HG03108 (cell line): ENCODE data around the gene NLRC5.
A peak's percentile ranks its signal among the peaks of the same experiment; 100 is the strongest.

Experiments used
- ATAC-seq: cut with Tn5 transposase; IDR thresholded peaks from one replicate; pipeline ENCODE4 v1.9.1; 2021; ENCODE audit warnings: moderate library complexity; ENCODE audit not compliant: unreplicated experiment

NLRC5 gene

GRCh38 chr16:57020651-57021050, 31.3 kb downstream of the NLRC5 start:
- no peak for ATAC-seq

GRCh38 chr16:57021757-57022156, 32.4 kb downstream of the NLRC5 start:
- ATAC-seq, result no peak

- ATAC-seq, result no peak
Observed at GRCh38 chr16:57022445-57022844, 33.1 kb downstream of the NLRC5 start.

DNA sequence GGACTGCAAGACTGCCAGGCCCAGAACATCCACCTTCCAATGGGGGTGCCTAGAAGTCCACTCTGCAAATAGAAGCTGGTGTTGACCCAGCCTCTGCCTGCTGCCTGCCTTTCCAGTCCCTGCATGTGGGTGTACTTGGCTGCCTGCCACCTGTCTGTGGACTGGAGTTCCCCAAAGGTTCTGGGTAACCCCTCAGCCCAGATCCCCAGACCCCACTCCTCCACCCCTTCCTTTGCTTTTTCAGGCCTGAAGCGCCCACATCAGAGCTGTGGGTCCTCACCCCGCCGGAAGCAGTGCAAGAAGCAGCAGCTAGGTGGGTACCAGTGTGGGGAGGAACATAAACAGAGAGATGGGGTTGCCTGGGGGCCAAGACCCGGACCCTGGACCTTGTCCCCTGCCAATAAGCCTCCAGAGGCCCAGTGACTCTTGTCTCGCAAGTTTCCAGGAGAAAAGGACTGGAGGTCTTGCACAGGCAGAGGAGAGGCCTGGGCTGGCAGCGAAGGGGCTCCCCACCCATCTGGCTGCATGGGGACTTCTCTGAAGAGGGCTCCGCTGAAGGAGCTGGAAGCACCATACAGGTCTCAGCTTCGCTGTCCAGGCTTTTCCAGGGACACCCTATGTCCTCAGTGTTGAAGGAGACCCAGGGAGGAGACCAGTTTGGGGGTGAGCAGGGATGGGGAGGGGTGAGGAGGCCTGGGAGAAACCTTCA, 34.3 kb downstream of the NLRC5 start:
- ATAC-seq, result no peak

DNA sequence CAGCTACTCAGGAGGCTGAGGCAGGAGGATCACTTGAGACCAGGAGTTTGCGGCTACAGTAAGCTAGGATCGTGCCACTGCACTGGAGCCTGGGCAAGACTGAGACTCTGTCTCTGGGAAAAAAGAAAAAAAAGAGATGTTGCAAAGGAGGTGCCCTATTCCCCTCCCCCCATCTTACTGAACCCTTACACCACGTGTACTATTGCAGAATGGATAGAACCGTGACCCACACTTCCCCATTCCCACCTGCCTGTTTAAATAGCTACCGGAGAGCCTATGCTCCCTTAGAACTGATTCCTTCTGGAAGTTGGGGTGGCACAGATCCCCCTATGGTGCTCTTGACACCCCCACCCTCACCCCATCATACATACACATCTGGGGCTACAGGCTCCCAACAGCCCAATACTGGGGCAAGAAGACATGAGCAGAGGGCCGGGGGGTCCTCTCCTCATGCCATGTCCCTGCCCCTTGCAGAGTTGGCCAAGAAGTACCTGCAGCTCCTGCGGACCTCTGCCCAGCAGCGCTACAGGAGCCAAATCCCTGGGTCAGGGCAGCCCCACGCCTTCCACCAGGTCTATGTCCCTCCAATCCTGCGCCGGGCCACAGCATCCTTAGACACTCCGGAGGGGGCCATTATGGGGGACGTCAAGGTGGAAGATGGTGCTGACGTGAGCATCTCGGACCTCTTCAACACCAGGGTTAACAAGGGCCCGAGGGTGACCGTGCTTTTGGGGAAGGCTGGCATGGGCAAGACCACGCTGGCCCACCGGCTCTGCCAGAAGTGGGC, 35.7 kb downstream of the NLRC5 start:
- no peak for ATAC-seq

- no peak for ATAC-seq
Observed at GRCh38 chr16:57025941-57026777, 36.8 kb downstream of the NLRC5 start.

GRCh38 chr16:57026778-57027062, 37.4 kb downstream of the NLRC5 start:
- ATAC-seq, result no peak

DNA sequence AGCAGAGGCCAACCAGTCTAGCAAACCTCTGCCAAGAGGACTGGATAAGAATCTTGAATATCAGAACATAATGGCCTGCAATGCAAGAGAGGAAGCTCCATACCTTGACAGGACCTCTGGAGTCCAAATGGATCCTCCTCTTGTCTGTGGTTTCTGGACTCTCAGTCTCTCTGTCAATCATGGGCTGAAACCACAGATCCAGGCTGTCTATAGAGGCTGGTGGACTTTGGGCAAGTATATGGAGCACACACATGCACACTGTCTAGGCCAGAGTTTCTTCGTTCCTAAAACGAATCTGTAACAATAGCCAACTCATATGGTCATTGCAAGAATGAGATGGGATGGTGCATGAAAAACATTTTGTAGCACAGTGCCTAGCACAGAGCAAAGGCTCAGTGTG, 37.7 kb downstream of the NLRC5 start:
- no peak for ATAC-seq

- no peak for ATAC-seq
Observed at GRCh38 chr16:57028086-57028485, 38.7 kb downstream of the NLRC5 start.

GRCh38 chr16:57029161-57030160, 40.1 kb downstream of the NLRC5 start:
- no peak for ATAC-seq

- ATAC-seq, result no peak
Observed at GRCh38 chr16:57030346-57030902, 41.1 kb downstream of the NLRC5 start.

DNA sequence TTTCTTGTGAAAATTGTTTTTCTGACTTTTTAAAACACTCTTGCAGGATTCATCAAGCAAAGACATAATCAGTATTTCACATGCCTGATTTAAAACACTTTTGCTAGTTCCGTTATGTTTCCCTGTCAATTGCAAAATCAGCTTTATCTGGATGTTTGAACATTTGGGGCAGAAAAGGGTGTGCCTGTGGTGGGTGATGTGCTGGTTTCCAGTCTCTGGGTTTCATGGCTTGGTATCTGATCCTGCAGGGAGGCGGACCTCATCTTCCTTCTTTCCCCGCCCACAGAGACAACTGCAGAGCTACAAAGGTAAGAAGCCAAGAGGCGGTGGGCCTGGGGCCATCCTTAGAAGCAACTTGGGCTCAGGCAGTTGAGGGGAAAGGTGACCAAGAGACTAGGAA, 41.8 kb downstream of the NLRC5 start:
- no peak for ATAC-seq

DNA sequence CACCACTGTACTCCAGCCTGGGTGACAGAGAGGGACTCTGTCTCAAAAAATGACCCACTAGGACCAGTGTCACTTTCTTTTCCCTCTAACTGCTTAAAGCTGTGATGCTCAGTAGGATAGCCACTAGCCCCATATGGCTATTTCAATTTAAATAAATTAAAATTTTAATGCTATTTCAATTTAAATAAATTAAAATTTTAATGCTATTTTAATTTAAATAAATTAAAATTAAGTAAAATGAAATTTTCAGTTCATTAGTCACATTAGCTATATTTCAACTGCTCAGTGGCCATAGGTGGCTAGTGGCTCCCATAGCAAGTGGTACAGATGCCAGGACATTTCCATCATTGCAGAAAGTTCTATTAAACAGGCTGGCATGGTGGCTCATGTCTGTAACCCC, 43.0 kb downstream of the NLRC5 start:
- ATAC-seq, result no peak

GRCh38 chr16:57032931-57033330, 43.6 kb downstream of the NLRC5 start:
- no peak for ATAC-seq

DNA sequence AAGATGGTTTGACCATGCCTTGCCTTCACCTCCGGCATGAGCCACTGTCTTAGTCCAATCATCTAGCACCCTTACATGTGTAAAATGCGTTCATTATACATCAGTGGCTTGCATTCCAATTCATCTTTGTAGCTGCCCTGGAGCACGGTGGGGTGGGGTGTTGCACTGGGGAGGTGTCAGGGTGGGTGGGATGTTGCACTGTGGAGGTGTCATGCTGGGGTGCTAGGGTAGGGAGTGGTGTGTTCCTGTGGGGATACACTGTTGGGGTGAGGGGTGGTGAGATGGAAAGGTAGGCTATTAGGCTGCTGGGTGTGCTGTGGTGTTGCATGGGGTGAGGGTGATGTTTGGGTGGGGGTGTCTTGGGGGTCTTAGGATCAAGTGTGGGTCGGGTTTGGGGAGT, 47.0 kb downstream of the NLRC5 start:
- ATAC-seq, result no peak

- no peak for ATAC-seq
Observed at GRCh38 chr16:57036945-57037344, 47.6 kb downstream of the NLRC5 start.

DNA sequence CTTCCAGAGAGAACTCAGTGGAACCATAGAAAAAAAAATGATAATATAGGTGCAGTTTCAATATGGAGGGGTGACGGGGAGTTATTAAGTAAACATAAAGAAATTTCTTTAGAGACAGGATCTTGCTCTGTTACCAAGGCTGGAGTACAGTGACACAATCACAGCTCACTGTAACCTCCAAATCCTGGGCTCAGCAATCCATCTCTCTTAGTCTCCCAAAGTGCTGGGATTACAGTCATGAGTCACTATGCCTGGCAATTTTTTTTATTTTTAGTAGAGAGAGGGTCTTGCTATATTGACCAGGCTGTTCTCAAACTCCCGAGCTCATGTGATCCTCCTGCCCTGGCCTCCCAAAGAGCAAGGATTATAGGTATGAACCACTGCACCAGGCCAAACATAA, 48.8 kb downstream of the NLRC5 start:
- ATAC-seq, result no peak

- ATAC-seq, result no peak
Observed at GRCh38 chr16:57039148-57039812, 49.9 kb downstream of the NLRC5 start.

- peak; percentile 25 for ATAC-seq
Observed at GRCh38 chr16:57041182-57042156, 52.1 kb downstream of the NLRC5 start.
